Smooth muscle cell (in vitro differentiated cells): ENCODE measurements around the gene WDR91. TPM values are rescaled to one million over a fixed set of nuclear protein-coding genes. Genes with fewer than 3 reads are reported as not detected.

Source experiments
- DNase-seq: peaks from one replicate; lab custom pipeline; 2025; ENCODE audit not compliant: unreplicated experiment; lab: John Stamatoyannopoulos, UW
- H2AFZ ChIP-seq: fragments of 200-600 bp; sonication (generic); 2 replicates; pipeline ENCODE4 v1.6.0; 2016; ENCODE audit warnings: antibody characterized with exemption, low read depth, mild to moderate bottlenecking
- H3F3A ChIP-seq: fragments of 200-600 bp; sonication (generic); 2 replicates; pipeline ENCODE4 v1.6.0; 2017; ENCODE audit warnings: antibody characterized with exemption, low read depth
- H3K27ac ChIP-seq: fragments of 200-600 bp; sonication (generic); 2 replicates; pipeline ENCODE4 v1.5.1; 2016; ENCODE audit warnings: low read depth, mild to moderate bottlenecking
- H3K27me3 ChIP-seq: fragments of 200-600 bp; sonication (generic); 2 replicates; pipeline ENCODE4 v1.6.1; 2016; ENCODE audit warnings: low read depth, mild to moderate bottlenecking
- H3K36me3 ChIP-seq: fragments of 200-600 bp; sonication (generic); 2 replicates; pipeline ENCODE4 v1.5.1; 2016; ENCODE audit warnings: low read depth
- H3K4me1 ChIP-seq: fragments of 200-600 bp; sonication (generic); 2 replicates; pipeline ENCODE4 v1.5.1; 2016; ENCODE audit warnings: low read depth
- H3K4me2 ChIP-seq: fragments of 200-600 bp; sonication (generic); 2 replicates; pipeline ENCODE4 v1.6.0; 2016; ENCODE audit warnings: mild to moderate bottlenecking
- H3K4me3 ChIP-seq: fragments of 200-600 bp; sonication (generic); 2 replicates; pipeline ENCODE4 v1.5.1; 2016; ENCODE audit warnings: mild to moderate bottlenecking
- H3K79me2 ChIP-seq: fragments of 200-600 bp; sonication (generic); 2 replicates; pipeline ENCODE4 v1.6.0; 2016; ENCODE audit warnings: low read depth, mild to moderate bottlenecking
- H3K9ac ChIP-seq: fragments of 200-600 bp; sonication (generic); 2 replicates; pipeline ENCODE4 v1.6.0; 2016; ENCODE audit warnings: low read depth
- H3K9me3 ChIP-seq: fragments of 200-600 bp; sonication (generic); replicated peaks from 2 replicates; pipeline ENCODE4 v1.5.1; 2016; ENCODE audit warnings: low read depth
- H4K20me1 ChIP-seq: fragments of 200-600 bp; sonication (generic); 2 replicates; pipeline ENCODE4 v1.6.0; 2016; ENCODE audit warnings: low read depth
- CTCF ChIP-seq: fragments of 200-600 bp; sonication (generic); IDR thresholded peaks from 2 replicates; pipeline ENCODE4 v1.5.1; 2017; ENCODE audit warnings: borderline replicate concordance, mild to moderate bottlenecking, antibody characterized with exemption; ENCODE audit not compliant: insufficient read depth, poor library complexity, severe bottlenecking
- WGBS: methylation state at CpG from one replicate; pipeline ENCODE4 v1.1.7; 2016; ENCODE audit warnings: low lambda C conversion rate; 5-methylcytosine and 5-hydroxymethylcytosine counted together
- polyA plus RNA-seq: library from polyadenylated mRNA; unstranded; fragments of >200 nt; fragmentation: Nextera tagmentation; extraction: Ambion mirVana; gene quantifications from 2 replicates; pipeline ENCODE4 v1.2.1, GENCODE V29; 2016
- total RNA-seq: library from RNA; depleted of rRNA; stranded (reverse); fragments of >200 nt; gene quantifications from 2 replicates; pipeline ENCODE4 v1.2.3, GENCODE V29; 2014

The WDR91 gene
- total and polyA plus RNA-seq, 2 experiments from 2014 or later, result 6.6 to 6.8 TPM

- no peak overlapping the region for H3K9ac ChIP-seq
- H4K20me1 ChIP-seq, result peaks cover 2% of the 10 kb centered on the region
- no peaks in the 10 kb centered on the region for H3K79me2 ChIP-seq
- H2AFZ ChIP-seq, result no peak overlapping the region
- H3K36me3 ChIP-seq, result no peaks in the 10 kb centered on the region
- no peak for DNase-seq
- no peak overlapping the region for H3K4me3 ChIP-seq
- no peak overlapping the region for H3K27ac ChIP-seq
- peaks cover 13% of the 10 kb centered on the region for H3K4me1 ChIP-seq
- no peak for TF ChIP-seq CTCF
- no peaks in the 10 kb centered on the region for H3K27me3 ChIP-seq
- no peaks in the 10 kb centered on the region for H3K9me3 ChIP-seq
- no peak overlapping the region for H3K4me2 ChIP-seq
- H3F3A ChIP-seq, result peaks cover 12% of the 10 kb centered on the region
- WGBS, result 88% methylated on average over 2 of the region's 2 CpGs
Measured at GRCh38 chr7:135162382-135163001, 48.8 kb downstream of the WDR91 start.

- DNase-seq, result no peak
- WGBS, result 94% methylated on average over 6 of the region's 6 CpGs
Measured at GRCh38 chr7:135161669-135162068, 49.7 kb downstream of the WDR91 start.

GRCh38 chr7:135160858-135161653 is 50.3 kb downstream of the WDR91 start:
- H3K27ac ChIP-seq, result peak overlapping the region; percentile 61

More at GRCh38 chr7:135161669-135162068, 49.7 kb downstream of the WDR91 start:
- H3K9ac ChIP-seq, result no peak overlapping the region
- no peak overlapping the region for H3K4me3 ChIP-seq
- no peaks in the 10 kb centered on the region for H3K9me3 ChIP-seq
- H3K79me2 ChIP-seq, result no peaks in the 10 kb centered on the region
- H2AFZ ChIP-seq, result no peak overlapping the region
- H3F3A ChIP-seq, result peaks cover 12% of the 10 kb centered on the region
- no peaks in the 10 kb centered on the region for H3K36me3 ChIP-seq
- H3K27me3 ChIP-seq, result no peaks in the 10 kb centered on the region
- H3K27ac ChIP-seq, result peak overlapping the region; percentile 61
- H3K4me1 ChIP-seq, result peaks cover 13% of the 10 kb centered on the region
- no peak overlapping the region for H3K4me2 ChIP-seq
- H4K20me1 ChIP-seq, result no peaks in the 10 kb centered on the region
- no peak for TF ChIP-seq CTCF

More at GRCh38 chr7:135160858-135161653, 50.3 kb downstream of the WDR91 start:
- Histone ChIP-seq H3K9me3 (peaks cover 4% of the 10 kb centered on the region), H3K79me2 (no peaks in the 10 kb centered on the region), H3F3A (peaks cover 12% of the 10 kb centered on the region), H2AFZ (no peak overlapping the region), H4K20me1 (no peaks in the 10 kb centered on the region), H3K27me3 (no peaks in the 10 kb centered on the region), H3K4me2 (peak overlapping the region; percentile 75), H3K36me3 (no peaks in the 10 kb centered on the region), H3K9ac (no peak overlapping the region), H3K4me1 (peaks cover 13% of the 10 kb centered on the region), H3K4me3 (no peak overlapping the region)
- no peak for DNase-seq
- no peak for TF ChIP-seq CTCF
- 74% methylated on average over 9 of the region's 9 CpGs for WGBS
